Smooth muscle cell (in vitro differentiated cells): ENCODE measurements around the gene MEG3. TPM values are rescaled to one million over a fixed set of nuclear protein-coding genes. Genes with fewer than 3 reads are reported as not detected.

Source experiments
- DNase-seq: peaks from one replicate; lab custom pipeline; 2025; ENCODE audit not compliant: unreplicated experiment; lab: John Stamatoyannopoulos, UW
- H2AFZ ChIP-seq: fragments of 200-600 bp; sonication (generic); 2 replicates; pipeline ENCODE4 v1.6.0; 2016; ENCODE audit warnings: antibody characterized with exemption, low read depth, mild to moderate bottlenecking
- H3F3A ChIP-seq: fragments of 200-600 bp; sonication (generic); 2 replicates; pipeline ENCODE4 v1.6.0; 2017; ENCODE audit warnings: antibody characterized with exemption, low read depth
- H3K27ac ChIP-seq: fragments of 200-600 bp; sonication (generic); 2 replicates; pipeline ENCODE4 v1.5.1; 2016; ENCODE audit warnings: low read depth, mild to moderate bottlenecking
- H3K27me3 ChIP-seq: fragments of 200-600 bp; sonication (generic); 2 replicates; pipeline ENCODE4 v1.6.1; 2016; ENCODE audit warnings: low read depth, mild to moderate bottlenecking
- H3K36me3 ChIP-seq: fragments of 200-600 bp; sonication (generic); 2 replicates; pipeline ENCODE4 v1.5.1; 2016; ENCODE audit warnings: low read depth
- H3K4me1 ChIP-seq: fragments of 200-600 bp; sonication (generic); 2 replicates; pipeline ENCODE4 v1.5.1; 2016; ENCODE audit warnings: low read depth
- H3K4me2 ChIP-seq: fragments of 200-600 bp; sonication (generic); 2 replicates; pipeline ENCODE4 v1.6.0; 2016; ENCODE audit warnings: mild to moderate bottlenecking
- H3K4me3 ChIP-seq: fragments of 200-600 bp; sonication (generic); 2 replicates; pipeline ENCODE4 v1.5.1; 2016; ENCODE audit warnings: mild to moderate bottlenecking
- H3K79me2 ChIP-seq: fragments of 200-600 bp; sonication (generic); 2 replicates; pipeline ENCODE4 v1.6.0; 2016; ENCODE audit warnings: low read depth, mild to moderate bottlenecking
- H3K9ac ChIP-seq: fragments of 200-600 bp; sonication (generic); 2 replicates; pipeline ENCODE4 v1.6.0; 2016; ENCODE audit warnings: low read depth
- H3K9me3 ChIP-seq: fragments of 200-600 bp; sonication (generic); replicated peaks from 2 replicates; pipeline ENCODE4 v1.5.1; 2016; ENCODE audit warnings: low read depth
- H4K20me1 ChIP-seq: fragments of 200-600 bp; sonication (generic); 2 replicates; pipeline ENCODE4 v1.6.0; 2016; ENCODE audit warnings: low read depth
- WGBS: methylation state at CpG from one replicate; pipeline ENCODE4 v1.1.7; 2016; ENCODE audit warnings: low lambda C conversion rate; 5-methylcytosine and 5-hydroxymethylcytosine counted together
- microRNA counts: library from miRNA; unstranded; fragments of <30 nt; microRNA quantifications from one replicate; lab custom pipeline; 2016
- microRNA-seq: library from miRNA; unstranded; fragments of <30 nt; microRNA quantifications from one replicate; pipeline ENCODE4, GENCODE V29; 2016; ENCODE audit warnings: borderline number of aligned reads
- polyA plus RNA-seq: library from polyadenylated mRNA; unstranded; fragments of >200 nt; fragmentation: Nextera tagmentation; extraction: Ambion mirVana; gene quantifications from 2 replicates; pipeline ENCODE4 v1.2.1, GENCODE V29; 2016
- small RNA-seq: library from RNA; depleted of rRNA; stranded (forward); fragments of <200 nt; gene quantifications from one replicate; pipeline ENCODE3, GENCODE V24; 2014
- total RNA-seq: library from RNA; depleted of rRNA; stranded (reverse); fragments of >200 nt; gene quantifications from 2 replicates; pipeline ENCODE4 v1.2.3, GENCODE V29; 2014
- TF ChIP-seq, protein P1 (sequence below): fragments of 200-600 bp; sonication (generic); IDR thresholded peaks from 2 replicates; pipeline ENCODE4 v1.5.1; 2017; ENCODE audit warnings: borderline replicate concordance, mild to moderate bottlenecking, antibody characterized with exemption; ENCODE audit not compliant: insufficient read depth, poor library complexity, severe bottlenecking

The MEG3 gene
- total and polyA plus RNA-seq, 2 experiments from 2014 or later: not detected

DNA sequence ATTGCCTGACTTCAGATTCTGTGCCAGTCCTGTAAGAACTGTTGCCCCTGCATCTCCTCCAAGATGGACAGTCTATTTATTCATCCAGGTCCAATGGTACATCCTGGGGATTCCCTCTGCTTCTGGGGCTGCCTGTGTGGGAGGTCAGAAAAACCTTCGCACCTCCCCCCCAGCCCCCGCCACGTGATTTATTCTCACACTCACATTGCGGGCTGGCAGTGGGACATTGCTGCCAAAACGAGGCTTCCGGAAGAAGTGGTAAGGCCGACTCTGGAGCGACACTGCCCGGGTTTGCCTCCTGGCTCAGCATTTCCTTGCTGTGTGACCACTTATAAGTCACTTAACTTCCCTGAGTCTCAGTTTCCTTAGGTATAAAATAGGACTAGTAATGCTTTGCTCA is 83.5 kb downstream of the MEG3 start:
- Histone ChIP-seq H3K4me1 (peaks cover 20% of the 10 kb centered on the region), H3F3A (no peaks in the 10 kb centered on the region), H2AFZ (no peak overlapping the region), H3K27me3 (no peaks in the 10 kb centered on the region), H3K79me2 (no peaks in the 10 kb centered on the region), H3K27ac (no peak overlapping the region), H3K9ac (no peak overlapping the region), H3K4me2 (no peak overlapping the region), H4K20me1 (no peaks in the 10 kb centered on the region), H3K36me3 (no peaks in the 10 kb centered on the region), H3K4me3 (no peak overlapping the region), H3K9me3 (no peaks in the 10 kb centered on the region)
- no peak for DNase-seq
- TF ChIP-seq, protein P1, sequence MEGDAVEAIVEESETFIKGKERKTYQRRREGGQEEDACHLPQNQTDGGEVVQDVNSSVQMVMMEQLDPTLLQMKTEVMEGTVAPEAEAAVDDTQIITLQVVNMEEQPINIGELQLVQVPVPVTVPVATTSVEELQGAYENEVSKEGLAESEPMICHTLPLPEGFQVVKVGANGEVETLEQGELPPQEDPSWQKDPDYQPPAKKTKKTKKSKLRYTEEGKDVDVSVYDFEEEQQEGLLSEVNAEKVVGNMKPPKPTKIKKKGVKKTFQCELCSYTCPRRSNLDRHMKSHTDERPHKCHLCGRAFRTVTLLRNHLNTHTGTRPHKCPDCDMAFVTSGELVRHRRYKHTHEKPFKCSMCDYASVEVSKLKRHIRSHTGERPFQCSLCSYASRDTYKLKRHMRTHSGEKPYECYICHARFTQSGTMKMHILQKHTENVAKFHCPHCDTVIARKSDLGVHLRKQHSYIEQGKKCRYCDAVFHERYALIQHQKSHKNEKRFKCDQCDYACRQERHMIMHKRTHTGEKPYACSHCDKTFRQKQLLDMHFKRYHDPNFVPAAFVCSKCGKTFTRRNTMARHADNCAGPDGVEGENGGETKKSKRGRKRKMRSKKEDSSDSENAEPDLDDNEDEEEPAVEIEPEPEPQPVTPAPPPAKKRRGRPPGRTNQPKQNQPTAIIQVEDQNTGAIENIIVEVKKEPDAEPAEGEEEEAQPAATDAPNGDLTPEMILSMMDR: no peak
- WGBS: 92% methylated on average over 9 of the region's 9 CpGs

MicroRNAs within 50 kb of the gene (microRNA counts, 767-probe panel; counts per million panel counts)
- microRNA hsa-miR-127-3p (lab: Ali Mortazavi, UCI) (183 counts per million), microRNA hsa-miR-127-5p (lab: Ali Mortazavi, UCI) (183 counts per million), microRNA hsa-miR-136-5p (lab: Ali Mortazavi, UCI) (183 counts per million), microRNA hsa-miR-337-3p (lab: Ali Mortazavi, UCI) (183 counts per million), microRNA hsa-miR-337-5p (lab: Ali Mortazavi, UCI) (183 counts per million), microRNA hsa-miR-431-5p (lab: Ali Mortazavi, UCI) (183 counts per million), microRNA hsa-miR-432-5p (lab: Ali Mortazavi, UCI) (183 counts per million), microRNA hsa-miR-433 (lab: Ali Mortazavi, UCI) (183 counts per million), microRNA hsa-miR-493-3p (lab: Ali Mortazavi, UCI) (183 counts per million), microRNA hsa-miR-665 (lab: Ali Mortazavi, UCI) (183 counts per million), microRNA hsa-miR-770-5p (lab: Ali Mortazavi, UCI) (183 counts per million)

Small RNA genes within 50 kb of the gene (microRNA-seq; reads per million reads assigned to microRNA genes)
- gene MIR127: 25.7 reads per million, percentile 34 among the genes with 10 or more reads in this experiment
- gene MIR136: not detected
- not detected for gene MIR2392
- gene MIR337: 15.8 reads per million, percentile 21 among the genes with 10 or more reads in this experiment
- gene MIR431: 2.9 reads per million
- gene MIR432: 2.9 reads per million
- 4.7 reads per million for gene MIR433
- 23.4 reads per million, percentile 31 among the genes with 10 or more reads in this experiment for gene MIR493
- not detected for gene MIR665

Small RNA genes within 50 kb of the gene (small RNA-seq; reads per million reads assigned to genes)
- not detected for gene AL117190.3
- not detected for gene MIR127
- gene MIR136: not detected
- gene MIR2392: 0.08 reads per million
- gene MIR337: 0.42 reads per million, percentile 13 among the genes with 10 or more reads in this experiment
- not detected for gene MIR431
- gene MIR432: not detected
- not detected for gene MIR433
- 0.13 reads per million for gene MIR493
- not detected for gene RF01928
- not detected for gene RF02145
- gene SNORD112: not detected

Other genes with a start within 250 kb of the MEG3 start
- 3.1 and 4.7 TPM in 2 replicates for gene BEGAIN, start 238.7 kb upstream of the MEG3 start, total RNA-seq
- gene BEGAIN, start 238.7 kb upstream of the MEG3 start, polyA plus RNA-seq: 8.5 and 11.7 TPM in 2 replicates
- 3,515 and 3,549 TPM in 2 replicates for gene DLK1, start 99.2 kb upstream of the MEG3 start, total RNA-seq
- gene DLK1, start 99.2 kb upstream of the MEG3 start, polyA plus RNA-seq: 10,448 and 15,731 TPM in 2 replicates
- 11.8 and 13.9 TPM in 2 replicates for gene RTL1, start 77.6 kb downstream of the MEG3 start, total RNA-seq
- gene RTL1, start 77.6 kb downstream of the MEG3 start, polyA plus RNA-seq: 6.7 and 11.1 TPM in 2 replicates